Esophagus squamous epithelium (tissue), 4 donors: ENCODE data around the gene NUDT3.

ENCODE experiments used
- POLR2A ChIP-seq, 4 donors: fragments of 450-650 bp; IDR thresholded peaks; one replicate each; pipeline ENCODE4 v1.6.1; 2017; ENCODE audit warnings: antibody characterized with exemption in 4 of 4, mild to moderate bottlenecking in 4 of 4, moderate library complexity in 3 of 4
- TF ChIP-seq, protein P1 (sequence below), 6 experiments: fragments of 450-650 bp in 4 of 6; fragments of 200-600 bp in 2 of 6; sonication (generic) in 2 of 6; IDR thresholded peaks; one replicate each; pipeline ENCODE4 v1.5.1; 2016 to 2019; ENCODE audit warnings: antibody characterized with exemption in 6 of 6, mild to moderate bottlenecking in 4 of 6, moderate library complexity in 4 of 6

DNA sequence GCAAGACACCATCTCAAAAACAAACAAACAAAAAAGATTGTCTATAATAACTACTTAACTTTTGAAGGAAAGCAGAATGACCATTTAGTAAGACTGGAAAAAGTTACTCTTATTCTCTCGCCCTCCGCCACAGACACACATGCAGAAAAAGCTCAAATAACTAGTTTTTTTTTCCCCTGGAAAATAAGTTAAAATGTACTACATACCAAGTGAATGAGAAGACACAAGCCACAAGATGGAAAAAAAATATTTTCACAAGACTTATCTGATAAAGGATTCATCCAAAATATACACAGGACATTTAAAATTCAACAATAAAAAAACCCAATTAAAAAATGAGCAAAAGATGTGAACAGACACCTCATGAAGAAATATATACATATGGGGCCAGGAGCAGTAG is 31.9 kb downstream of the NUDT3 start:
- TF ChIP-seq, protein P1, sequence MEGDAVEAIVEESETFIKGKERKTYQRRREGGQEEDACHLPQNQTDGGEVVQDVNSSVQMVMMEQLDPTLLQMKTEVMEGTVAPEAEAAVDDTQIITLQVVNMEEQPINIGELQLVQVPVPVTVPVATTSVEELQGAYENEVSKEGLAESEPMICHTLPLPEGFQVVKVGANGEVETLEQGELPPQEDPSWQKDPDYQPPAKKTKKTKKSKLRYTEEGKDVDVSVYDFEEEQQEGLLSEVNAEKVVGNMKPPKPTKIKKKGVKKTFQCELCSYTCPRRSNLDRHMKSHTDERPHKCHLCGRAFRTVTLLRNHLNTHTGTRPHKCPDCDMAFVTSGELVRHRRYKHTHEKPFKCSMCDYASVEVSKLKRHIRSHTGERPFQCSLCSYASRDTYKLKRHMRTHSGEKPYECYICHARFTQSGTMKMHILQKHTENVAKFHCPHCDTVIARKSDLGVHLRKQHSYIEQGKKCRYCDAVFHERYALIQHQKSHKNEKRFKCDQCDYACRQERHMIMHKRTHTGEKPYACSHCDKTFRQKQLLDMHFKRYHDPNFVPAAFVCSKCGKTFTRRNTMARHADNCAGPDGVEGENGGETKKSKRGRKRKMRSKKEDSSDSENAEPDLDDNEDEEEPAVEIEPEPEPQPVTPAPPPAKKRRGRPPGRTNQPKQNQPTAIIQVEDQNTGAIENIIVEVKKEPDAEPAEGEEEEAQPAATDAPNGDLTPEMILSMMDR (IDR thresholded peaks at IDR 0.05), result no peak
- no peak for TF ChIP-seq POLR2A (IDR thresholded peaks at IDR 0.05)
